Measurements from ENCODE around the gene FOSL1.

Gene FOSL1

DNA sequence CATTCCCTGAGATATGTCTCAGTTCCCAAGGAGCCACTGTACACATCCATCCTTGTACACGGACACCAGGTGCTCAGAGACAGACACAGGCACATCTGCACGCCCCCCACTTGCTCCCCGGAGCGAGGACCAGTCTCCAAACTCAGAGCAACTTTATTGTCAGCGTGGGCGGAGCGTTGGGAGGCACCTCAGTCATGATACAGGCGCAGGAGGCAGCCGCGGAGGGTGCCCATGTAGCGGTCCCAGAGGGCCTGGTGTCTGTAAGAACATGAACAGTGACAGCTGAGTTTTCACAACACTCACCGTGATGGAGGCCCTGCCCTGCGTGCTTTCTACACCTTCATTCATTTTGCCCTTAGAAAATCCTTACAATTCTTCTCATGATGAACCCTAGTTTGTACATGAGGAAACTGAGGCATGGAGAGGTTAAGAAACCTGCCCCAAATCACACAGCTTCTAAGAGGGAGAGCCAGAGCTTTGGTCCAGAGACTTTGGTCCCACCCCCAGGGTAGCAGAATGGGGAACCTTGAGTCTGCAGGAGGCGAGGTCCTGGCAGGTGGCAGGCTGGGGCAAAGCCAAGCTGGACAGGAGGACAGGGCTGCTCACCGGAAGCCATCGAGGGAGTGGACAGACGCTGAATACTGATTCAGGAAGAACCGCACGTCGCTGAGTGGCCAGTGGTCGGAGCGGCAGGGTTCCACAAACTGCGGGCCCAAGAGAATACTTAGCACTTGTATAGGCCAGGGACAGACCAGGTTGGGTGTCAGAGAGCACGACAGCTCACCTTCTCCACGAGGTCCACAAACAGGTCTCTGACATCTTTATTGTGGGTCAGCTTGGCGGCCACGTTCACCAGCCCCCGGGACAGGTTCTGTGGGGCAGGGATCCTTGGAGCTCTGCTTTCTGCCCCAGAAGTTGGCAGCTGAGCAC lies 16.1 kb downstream of the FOSL1 start:
- H2BK120ac ChIP-seq (ENCODE audit: low read depth, low read length) = no peak overlapping the region
- no peak overlapping the region for H2BK12ac ChIP-seq (ENCODE audit: low read length)
- no peak overlapping the region for H3K18ac ChIP-seq (ENCODE audit: low read length)
- H2BK5ac ChIP-seq (ENCODE audit: low read length) = no peak overlapping the region
- no peak overlapping the region for H3K27ac ChIP-seq (replicated peaks; ENCODE audit: low read length)
- no peak overlapping the region for H4K91ac ChIP-seq (ENCODE audit: low read depth, low read length, poor library complexity)
- peaks cover 33 to 53% of the 10 kb centered on the region in 2 donors for H3K36me3 ChIP-seq (replicated peaks in 1 of 2; ENCODE audit: control insufficient read depth in 2 of 2, insufficient read depth in 2 of 2, low read length in 2 of 2)
- peak overlapping the region; percentile 27 for H3K9ac ChIP-seq (ENCODE audit: low read depth, low read length, poor library complexity)
- no peak overlapping the region for H2AFZ ChIP-seq (ENCODE audit: low read length)
- H3K4ac ChIP-seq (ENCODE audit: low read length) = no peak overlapping the region
- H3K4me1 ChIP-seq (ENCODE audit: control insufficient read depth in 2 of 2, insufficient read depth in 1 of 2, low read depth in 1 of 2, low read length in 2 of 2) = peaks cover 7 to 9% of the 10 kb centered on the region in 2 donors
- H3K4me3 ChIP-seq (ENCODE audit: low read length in 2 of 2) = no peak overlapping the region
- H3K27me3 ChIP-seq (ENCODE audit: control insufficient read depth in 3 of 3, insufficient read depth in 3 of 3, low read depth in 1 of 3, low read length in 3 of 3) = peaks cover 0 to 1% (median 0%) of the 10 kb centered on the region in 3 experiments
- H2AK5ac ChIP-seq (ENCODE audit: low read depth, low read length) = peak overlapping the region; percentile 78
- H4K8ac ChIP-seq (ENCODE audit: low read depth, low read length) = no peak overlapping the region
- peaks cover 3% of the 10 kb centered on the region for H3K79me1 ChIP-seq (ENCODE audit: low read depth, low read length)
- no peak overlapping the region for H3K14ac ChIP-seq (ENCODE audit: low read length)
- H3K4me2 ChIP-seq (ENCODE audit: insufficient read depth, low read length, poor library complexity, severe bottlenecking) = no peak overlapping the region
- no peak overlapping the region for H3K23ac ChIP-seq (ENCODE audit: low read depth, low read length, poor library complexity)
- no peak overlapping the region for H2BK15ac ChIP-seq (ENCODE audit: low read length)
- no peaks in the 10 kb centered on the region for H3K9me3 ChIP-seq (replicated peaks in 1 of 2; ENCODE audit: control insufficient read depth in 2 of 2, insufficient read depth in 1 of 2, low read depth in 1 of 2, low read length in 2 of 2)
- no peak for DNase-seq (ENCODE audit: low spot score)
- WGBS, 2 donors (ENCODE audit: extremely low coverage in 2 of 2, insufficient read length in 2 of 2, insufficient replicate concordance in 1 of 2) = no CpG with 5 or more reads among the region's 28 CpGs

- no peak overlapping the region for H4K91ac ChIP-seq (ENCODE audit: low read depth, low read length, poor library complexity)
- H3K9me3 ChIP-seq (replicated peaks in 1 of 2; ENCODE audit: control insufficient read depth in 2 of 2, insufficient read depth in 1 of 2, low read depth in 1 of 2, low read length in 2 of 2) = peaks cover 0 to under 1% of the 10 kb centered on the region in 2 donors
- no peak for DNase-seq (ENCODE audit: low spot score)
- no peak overlapping the region for H2BK12ac ChIP-seq (ENCODE audit: low read length)
- H3K4me3 ChIP-seq (ENCODE audit: low read length in 2 of 2) = no peak overlapping the region
- H3K23ac ChIP-seq (ENCODE audit: low read depth, low read length, poor library complexity) = no peak overlapping the region
- no peak overlapping the region for H3K9ac ChIP-seq (ENCODE audit: low read depth, low read length, poor library complexity)
- WGBS, 2 donors (ENCODE audit: extremely low coverage in 2 of 2, insufficient read length in 2 of 2, insufficient replicate concordance in 1 of 2) = no CpG with 5 or more reads among the region's 13 CpGs
- H4K8ac ChIP-seq (ENCODE audit: low read depth, low read length) = no peak overlapping the region
- peaks cover 6 to 9% of the 10 kb centered on the region in 2 donors for H3K4me1 ChIP-seq (ENCODE audit: control insufficient read depth in 2 of 2, insufficient read depth in 1 of 2, low read depth in 1 of 2, low read length in 2 of 2)
- no peak overlapping the region for H2AFZ ChIP-seq (ENCODE audit: low read length)
- H2BK120ac ChIP-seq (ENCODE audit: low read depth, low read length) = no peak overlapping the region
- H3K27me3 ChIP-seq (ENCODE audit: control insufficient read depth in 3 of 3, insufficient read depth in 3 of 3, low read depth in 1 of 3, low read length in 3 of 3) = no peaks in the 10 kb centered on the region
- H3K4ac ChIP-seq (ENCODE audit: low read length) = no peak overlapping the region
- no peak overlapping the region for H3K4me2 ChIP-seq (ENCODE audit: insufficient read depth, low read length, poor library complexity, severe bottlenecking)
- H2AK5ac ChIP-seq (ENCODE audit: low read depth, low read length) = peak overlapping the region; percentile 78
- no peak overlapping the region for H2BK15ac ChIP-seq (ENCODE audit: low read length)
- H3K36me3 ChIP-seq (replicated peaks in 1 of 2; ENCODE audit: control insufficient read depth in 2 of 2, insufficient read depth in 2 of 2, low read length in 2 of 2) = peaks cover 33 to 53% of the 10 kb centered on the region in 2 donors
- H3K14ac ChIP-seq (ENCODE audit: low read length) = no peak overlapping the region
- H2BK5ac ChIP-seq (ENCODE audit: low read length) = no peak overlapping the region
- no peak overlapping the region for H3K18ac ChIP-seq (ENCODE audit: low read length)
- peaks cover 3% of the 10 kb centered on the region for H3K79me1 ChIP-seq (ENCODE audit: low read depth, low read length)
- H3K27ac ChIP-seq (replicated peaks; ENCODE audit: low read length) = no peak overlapping the region
Measured at GRCh38 chr11:65883058-65883761, 17.0 kb downstream of the FOSL1 start.

GRCh38 chr11:65882120-65883057 lies 17.8 kb downstream of the FOSL1 start:
- Histone ChIP-seq H3K27me3 (ENCODE audit: control insufficient read depth in 3 of 3, insufficient read depth in 3 of 3, low read depth in 1 of 3, low read length in 3 of 3) (no peaks in the 10 kb centered on the region), H3K27ac (replicated peaks; ENCODE audit: low read length) (no peak overlapping the region)

More at GRCh38 chr11:65882120-65883057, 17.8 kb downstream of the FOSL1 start:
- peak overlapping the region; percentile 33 for H3K9ac ChIP-seq (ENCODE audit: low read depth, low read length, poor library complexity)
- H3K79me1 ChIP-seq (ENCODE audit: low read depth, low read length) = peaks cover 1% of the 10 kb centered on the region
- no peak overlapping the region for H2AFZ ChIP-seq (ENCODE audit: low read length)
- no peak for DNase-seq (ENCODE audit: low spot score)
- WGBS, 2 donors (ENCODE audit: extremely low coverage in 2 of 2, insufficient read length in 2 of 2, insufficient replicate concordance in 1 of 2) = no CpG with 5 or more reads among the region's 30 CpGs
- no peak overlapping the region for H2BK5ac ChIP-seq (ENCODE audit: low read length)
- no peak overlapping the region for H2BK120ac ChIP-seq (ENCODE audit: low read depth, low read length)
- peak overlapping the region in 1 of 2 donors; percentile 6 for H3K4me3 ChIP-seq (ENCODE audit: low read length in 2 of 2)
- H3K18ac ChIP-seq (ENCODE audit: low read length) = no peak overlapping the region
- H4K91ac ChIP-seq (ENCODE audit: low read depth, low read length, poor library complexity) = no peak overlapping the region
- H3K36me3 ChIP-seq (replicated peaks in 1 of 2; ENCODE audit: control insufficient read depth in 2 of 2, insufficient read depth in 2 of 2, low read length in 2 of 2) = peaks cover 33 to 53% of the 10 kb centered on the region in 2 donors
- no peak overlapping the region for H2BK15ac ChIP-seq (ENCODE audit: low read length)
- no peak overlapping the region for H3K23ac ChIP-seq (ENCODE audit: low read depth, low read length, poor library complexity)
- no peak overlapping the region for H3K14ac ChIP-seq (ENCODE audit: low read length)
- no peak overlapping the region for H3K4me2 ChIP-seq (ENCODE audit: insufficient read depth, low read length, poor library complexity, severe bottlenecking)
- H2AK5ac ChIP-seq (ENCODE audit: low read depth, low read length) = peak overlapping the region; percentile 60
- peaks cover 1 to 7% of the 10 kb centered on the region in 2 donors for H3K4me1 ChIP-seq (ENCODE audit: control insufficient read depth in 2 of 2, insufficient read depth in 1 of 2, low read depth in 1 of 2, low read length in 2 of 2)
- H3K9me3 ChIP-seq (replicated peaks in 1 of 2; ENCODE audit: control insufficient read depth in 2 of 2, insufficient read depth in 1 of 2, low read depth in 1 of 2, low read length in 2 of 2) = peaks cover 0 to 2% of the 10 kb centered on the region in 2 donors
- no peak overlapping the region for H2BK12ac ChIP-seq (ENCODE audit: low read length)
- H4K8ac ChIP-seq (ENCODE audit: low read depth, low read length) = no peak overlapping the region
- no peak overlapping the region for H3K4ac ChIP-seq (ENCODE audit: low read length)
